ENCODE results near the gene VPS13A. TPM values are rescaled to one million over a fixed set of nuclear protein-coding genes. Genes with fewer than 3 reads are reported as not detected.

VPS13A gene
- total and polyA plus RNA-seq, 2 of the 13 experiments (the other 11 are each of a cell fraction or from before 2014, with no cell fraction given), result 20.4 to 20.7 TPM

DNA sequence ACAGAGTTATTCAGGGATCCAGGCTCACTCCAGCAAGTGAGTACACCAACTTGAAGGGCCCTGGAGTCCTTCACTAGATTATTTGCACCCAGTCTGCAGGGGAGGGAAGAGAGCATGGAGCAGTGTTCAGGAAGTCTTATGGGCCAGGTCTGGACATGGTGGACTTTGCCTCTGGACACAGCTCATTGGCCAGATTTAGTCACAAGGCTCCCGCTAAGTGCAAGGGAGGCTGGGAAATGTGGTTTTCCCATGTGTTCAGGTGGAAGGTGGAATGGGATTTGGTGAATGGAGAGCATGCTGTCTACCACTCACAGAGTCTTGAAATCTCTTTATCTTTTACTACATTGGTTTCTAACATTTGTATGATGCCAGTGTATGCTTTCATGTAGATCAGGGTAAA, 270.3 kb downstream of the VPS13A start (continued):
- TF ChIP-seq GLI4 (CRISPR knock-in tag; IDR thresholded peaks at IDR 0.05; ENCODE audit: borderline replicate concordance) (no peak), ZNF460 (CRISPR knock-in tag; IDR thresholded peaks at IDR 0.05; ENCODE audit: borderline replicate concordance) (no peak), ZNF547 (CRISPR knock-in tag; IDR thresholded peaks at IDR 0.05) (no peak), HNF4G (IDR thresholded peaks at IDR 0.05; ENCODE audit: borderline replicate concordance, low read depth, low read length) (peak; percentile 4; the same call in 1 of the 2 replicates), HNF4G (CRISPR knock-in tag; IDR thresholded peaks at IDR 0.05; ENCODE audit: borderline replicate concordance, low read depth) (no peak), ZNF776 (CRISPR knock-in tag; IDR thresholded peaks at IDR 0.05) (no peak)

DNA sequence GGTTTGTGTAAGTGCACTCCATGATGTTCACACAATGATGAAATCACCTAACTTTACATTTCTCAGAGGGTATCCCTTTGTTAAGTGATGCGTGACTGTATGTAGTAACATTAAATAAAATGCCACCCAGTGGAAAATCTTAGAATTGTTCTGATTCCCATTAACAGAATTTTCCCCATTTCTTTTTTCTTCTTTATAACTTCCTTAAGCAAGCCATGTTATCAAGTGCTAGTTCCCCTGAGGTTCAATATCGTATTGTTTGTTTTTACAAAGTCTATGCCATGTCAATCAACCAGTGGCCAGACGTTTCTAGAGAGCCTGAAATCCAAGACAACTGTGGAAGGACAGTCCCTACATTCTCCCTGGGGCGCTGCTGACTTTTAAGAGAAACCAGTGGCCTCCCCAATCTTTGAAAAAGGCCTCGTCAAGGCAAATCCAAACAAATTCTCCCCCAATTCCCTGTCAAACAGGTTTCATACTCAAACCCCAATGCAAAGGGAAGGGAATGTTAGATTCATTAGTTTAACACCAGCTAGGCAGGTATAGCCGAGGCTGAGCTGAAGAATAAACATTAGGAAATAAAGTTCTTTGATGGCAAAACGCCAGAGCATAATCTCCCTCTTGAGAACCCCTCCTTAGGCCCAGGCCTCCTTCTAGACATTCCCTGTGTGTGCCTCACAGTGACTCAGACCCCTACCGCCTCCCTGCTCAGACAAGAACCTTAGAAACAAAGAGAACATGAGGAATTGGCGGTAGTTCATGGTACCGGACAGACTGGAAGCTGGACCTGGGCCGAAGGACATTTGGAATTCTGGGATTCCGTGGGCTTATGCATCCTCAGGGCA, 272.1 kb downstream of the VPS13A start:
- H3K4me3 ChIP-seq (replicated peaks in 1 of 3; ENCODE audit: insufficient read depth in 1 of 3, low read depth in 2 of 3, low read length in 3 of 3), result no peak overlapping the region
- H3K9ac ChIP-seq (ENCODE audit: insufficient read depth, low read depth, low read length), result no peak overlapping the region
- FAIRE-seq (no peak), ATAC-seq (no peak), DNase-seq (ENCODE audit: low spot score) (no peak)
- H3K4me1 ChIP-seq (ENCODE audit: insufficient read depth, low read length), result no peaks in the 10 kb centered on the region
- POLR2A ChIA-PET, result no interaction called here
- BruUV-seq (replicated peaks), result no TSS peak
- no peak overlapping the region for H3K27ac ChIP-seq (ENCODE audit: extremely low read length, insufficient read depth, low read length)
- no peak overlapping the region for H3K4me2 ChIP-seq (ENCODE audit: low read depth, low read length)
- no peaks in the 10 kb centered on the region for H4K20me1 ChIP-seq (ENCODE audit: insufficient read depth, low read length)
- H3K79me2 ChIP-seq (ENCODE audit: insufficient read depth, low read length), result no peaks in the 10 kb centered on the region
- H3K9me3 ChIP-seq (ENCODE audit: low read length), result peaks cover 5% of the 10 kb centered on the region; the same call in 1 of the 2 replicates
- intact Hi-C loops (cut with micrococcal nuclease; ENCODE audit: unreplicated experiment) (no loop called here), in situ Hi-C loops (cut with HindIII; ENCODE audit: extremely low pct_ligation_motif_present, low pct_unique_long_range_greater_than_20kb) (loop anchor here (10.0 to 25.0 kb wide), 2 partner anchors 305 to 663 kb away; no protein-coding TSS in a partner anchor)
- no peak overlapping the region for H2AFZ ChIP-seq (ENCODE audit: low read length)
- peaks cover 0 to 42% of the 10 kb centered on the region in 2 experiments; a peak in 3 of 5 replicates for H3K27me3 ChIP-seq (ENCODE audit: control insufficient read depth in 1 of 2, insufficient read depth in 2 of 2, low read length in 2 of 2)
- WGBS (ENCODE audit: low lambda C conversion rate), result 17% methylated on average over 12 of the region's 12 CpGs
- TF ChIP-seq PAWR (CRISPR knock-in tag; IDR thresholded peaks at IDR 0.05; ENCODE audit: borderline replicate concordance) (no peak), ARNTL (CRISPR knock-in tag; IDR thresholded peaks at IDR 0.05) (no peak), KLF11 (CRISPR knock-in tag; IDR thresholded peaks at IDR 0.05) (no peak), ZNF709 (CRISPR knock-in tag; IDR thresholded peaks at IDR 0.05) (no peak)
- TF ChIP-seq, protein P1, sequence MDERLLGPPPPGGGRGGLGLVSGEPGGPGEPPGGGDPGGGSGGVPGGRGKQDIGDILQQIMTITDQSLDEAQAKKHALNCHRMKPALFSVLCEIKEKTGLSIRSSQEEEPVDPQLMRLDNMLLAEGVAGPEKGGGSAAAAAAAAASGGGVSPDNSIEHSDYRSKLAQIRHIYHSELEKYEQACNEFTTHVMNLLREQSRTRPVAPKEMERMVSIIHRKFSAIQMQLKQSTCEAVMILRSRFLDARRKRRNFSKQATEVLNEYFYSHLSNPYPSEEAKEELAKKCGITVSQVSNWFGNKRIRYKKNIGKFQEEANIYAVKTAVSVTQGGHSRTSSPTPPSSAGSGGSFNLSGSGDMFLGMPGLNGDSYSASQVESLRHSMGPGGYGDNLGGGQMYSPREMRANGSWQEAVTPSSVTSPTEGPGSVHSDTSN (CRISPR knock-in tag; IDR thresholded peaks at IDR 0.05), result peak; percentile 38; the same call in 1 of the 2 replicates
- no peaks in the 10 kb centered on the region for H3K36me3 ChIP-seq (replicated peaks in 1 of 2; ENCODE audit: control insufficient read depth in 1 of 2, insufficient read depth in 2 of 2, low read length in 2 of 2)
- CTCF ChIA-PET (ENCODE audit: low intra/inter-chr PET ratio, low total read pairs), result interaction anchor here (1.3 kb wide), 1 partner anchor 16 kb away, joined by 3 read pairs; no protein-coding TSS in a partner anchor

Data from HepG2 (cell line).